HEK293 (cell line): ENCODE results near the gene DNAJC6.
"Not testable (repeated sequence)": the region's sequence is repeated elsewhere in the genome, so short reads cannot be mapped to it uniquely, and the experiment has no call there.

Source experiments
- CTCF ChIA-PET: fragments of 350-600 bp; formaldehyde crosslinking; extraction: SDS; loops from one replicate; lab custom pipeline; 2021; ENCODE audit warnings: antibody characterized with exemption; lab: Yijun Ruan, JAX
- POLR2A ChIA-PET: fragments of 300-600 bp; formaldehyde crosslinking; extraction: SDS; loops from one replicate; lab custom pipeline; 2020; ENCODE audit warnings: antibody characterized with exemption, inconsistent platforms; lab: Yijun Ruan, JAX
- H3K27ac ChIP-seq: fragments of 200-500 bp; sonication (Bioruptor generic); 2 replicates; pipeline ENCODE4 v1.5.1; 2014; ENCODE audit warnings: low read depth, low read length, control low read depth, inconsistent platforms; ENCODE audit errors: extremely low read depth
- H3K36me3 ChIP-seq, 2 experiments: fragments of 200-500 bp in 1 of 2; sonication (Bioruptor generic) in 1 of 2; 1 replicate in 1 of 2; 2 replicates in 1 of 2; pipeline ENCODE4 v1.5.1; 2014 to 2017; ENCODE audit warnings: inconsistent platforms in 2 of 2, low read length in 2 of 2; ENCODE audit not compliant: control insufficient read depth in 2 of 2, insufficient read depth in 1 of 2
- H3K4me1 ChIP-seq: fragments of 200-500 bp; sonication (Bioruptor generic); 2 replicates; pipeline ENCODE4 v1.5.1; 2014; ENCODE audit warnings: mild to moderate bottlenecking, low read length, inconsistent platforms; ENCODE audit not compliant: control insufficient read depth, insufficient read depth
- H3K4me3 ChIP-seq: 2 replicates; pipeline ENCODE4 v1.5.1; 2011; ENCODE audit warnings: low read depth, mild to moderate bottlenecking, control low read depth, low read length, moderate library complexity
- H3K9me3 ChIP-seq: fragments of 200-500 bp; sonication (Bioruptor generic); 2 replicates; pipeline ENCODE4 v1.5.1; 2014; ENCODE audit warnings: low read depth, low read length, inconsistent platforms; ENCODE audit not compliant: control insufficient read depth, insufficient read depth
- KLF1 ChIP-seq: fragments of 450-650 bp; formaldehyde crosslinking; IDR thresholded peaks from 2 replicates; pipeline ENCODE4 v1.5.1; 2016; ENCODE audit warnings: missing biosample characterization, missing genetic modification characterization
- PATZ1 ChIP-seq: fragments of 450-650 bp; formaldehyde crosslinking; IDR thresholded peaks from 2 replicates; pipeline ENCODE4 v1.5.1; 2016; ENCODE audit warnings: missing biosample characterization, missing genetic modification characterization
- SETDB1 ChIP-seq: IDR thresholded peaks from one replicate; pipeline ENCODE4 v1.6.1; 2017; ENCODE audit warnings: mild to moderate bottlenecking, low read length, moderate library complexity, mixed read lengths; ENCODE audit not compliant: insufficient read length
- ZBTB20 ChIP-seq: fragments of 450-650 bp; formaldehyde crosslinking; IDR thresholded peaks from 2 replicates; pipeline ENCODE4 v1.5.1; 2016; ENCODE audit warnings: missing biosample characterization, missing genetic modification characterization
- ZNF223 ChIP-seq: fragments of 450-650 bp; formaldehyde crosslinking; IDR thresholded peaks from 2 replicates; pipeline ENCODE4 v1.5.1; 2016; ENCODE audit warnings: missing biosample characterization, missing genetic modification characterization
- ZNF302 ChIP-seq: fragments of 450-650 bp; formaldehyde crosslinking; IDR thresholded peaks from 2 replicates; pipeline ENCODE4 v1.5.1; 2016; ENCODE audit warnings: missing biosample characterization, missing genetic modification characterization, low read depth
- ZNF366 ChIP-seq: fragments of 450-650 bp; formaldehyde crosslinking; conservative IDR thresholded peaks from 2 replicates; pipeline ENCODE4 v1.5.1; 2016; ENCODE audit warnings: missing biosample characterization, missing genetic modification characterization
- ZNF416 ChIP-seq: fragments of 450-650 bp; formaldehyde crosslinking; IDR thresholded peaks from 2 replicates; pipeline ENCODE4 v1.5.1; 2016; ENCODE audit warnings: missing biosample characterization, missing genetic modification characterization
- ZNF48 ChIP-seq: fragments of 450-650 bp; formaldehyde crosslinking; IDR thresholded peaks from 2 replicates; pipeline ENCODE4 v1.5.1; 2016; ENCODE audit warnings: missing biosample characterization, missing genetic modification characterization
- ZNF664 ChIP-seq: fragments of 450-650 bp; formaldehyde crosslinking; IDR thresholded peaks from 2 replicates; pipeline ENCODE4 v1.5.1; 2016; ENCODE audit warnings: missing biosample characterization, missing genetic modification characterization
- ZSCAN18 ChIP-seq: fragments of 450-650 bp; formaldehyde crosslinking; IDR thresholded peaks from 2 replicates; pipeline ENCODE4 v1.5.1; 2016; ENCODE audit warnings: missing biosample characterization, missing genetic modification characterization

DNAJC6 gene

GRCh38 chr1:65377496-65378246 is 68.3 kb downstream of the DNAJC6 start:
- Histone ChIP-seq H3K36me3 (no peaks in the 10 kb centered on the region), H3K4me3 (no peak overlapping the region), H3K9me3 (no peaks in the 10 kb centered on the region), H3K27ac (no peak overlapping the region), H3K4me1 (no peaks in the 10 kb centered on the region)
- ChIA-PET CTCF (interaction anchor here (1.1 kb wide), 1 partner anchor 310 kb away, joined by 3 read pairs; no protein-coding TSS in a partner anchor), POLR2A (no interaction called here)
- TF ChIP-seq ZBTB20 (tag by site-specific recombination), result no peak

DNA sequence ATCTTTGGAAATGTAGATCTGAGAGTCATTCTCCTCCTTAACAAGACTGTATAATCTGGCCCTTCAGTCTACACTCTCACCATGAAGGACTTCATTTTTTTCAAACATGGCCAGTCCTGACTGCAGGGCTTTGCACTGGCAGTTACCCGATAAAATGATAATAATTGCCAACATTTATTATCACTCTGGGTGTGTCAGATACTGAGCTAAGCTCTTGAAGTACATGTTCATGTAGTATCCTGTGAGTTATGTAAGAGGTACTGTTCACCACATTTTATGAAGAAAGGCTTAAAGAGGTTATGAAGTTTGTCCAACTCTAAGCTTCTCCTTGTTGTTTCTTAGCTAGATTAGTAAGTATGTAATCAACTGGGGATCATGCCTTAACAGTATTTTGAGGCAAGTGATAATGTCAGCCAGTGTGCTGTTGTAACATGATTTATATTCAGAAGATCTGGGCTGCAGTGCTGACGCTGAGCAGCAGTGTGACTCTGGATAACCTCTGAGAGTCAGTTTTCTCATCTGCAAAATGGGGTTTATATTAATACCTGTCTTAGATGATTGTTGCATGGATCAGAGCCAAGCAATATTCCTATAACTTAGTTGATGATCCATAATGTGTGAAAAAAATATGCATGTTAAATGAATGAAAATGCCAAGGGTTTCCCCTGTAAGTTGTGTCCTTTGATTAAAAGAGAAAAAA is 69.1 kb downstream of the DNAJC6 start:
- H3K4me1 ChIP-seq, result no peaks in the 10 kb centered on the region
- H3K9me3 ChIP-seq, result no peaks in the 10 kb centered on the region
- H3K36me3 ChIP-seq, result peaks cover 0 to 3% of the 10 kb centered on the region in 2 experiments; a peak in 1 of 3 replicates
- ChIA-PET POLR2A (no interaction called here), CTCF (interaction anchor here (1.1 kb wide), 1 partner anchor 309 kb away, joined by 3 read pairs; no protein-coding TSS in a partner anchor)
- H3K27ac ChIP-seq, result no peak overlapping the region
- H3K4me3 ChIP-seq, result no peak overlapping the region
- TF ChIP-seq ZNF416 (no peak), PATZ1 (tag by site-specific recombination) (no peak), SETDB1 (no peak)

DNA sequence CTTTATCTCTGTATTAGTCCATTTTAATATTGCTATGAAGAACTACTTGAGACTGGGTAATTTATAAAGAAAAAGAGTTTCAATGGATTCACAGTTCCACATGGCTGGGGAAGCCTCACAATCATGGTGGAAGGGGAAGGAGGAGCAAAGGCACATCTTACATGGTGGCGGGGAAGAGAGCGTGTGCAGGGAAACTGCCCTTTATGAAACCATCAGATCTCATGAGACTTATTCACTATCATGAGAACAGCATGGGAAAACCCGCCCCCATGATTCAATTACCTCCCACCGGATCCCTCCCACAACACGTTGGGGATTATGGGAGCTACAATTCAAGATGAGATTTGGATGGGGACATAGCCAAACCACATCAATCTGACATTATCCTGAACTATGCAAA is 75.1 kb downstream of the DNAJC6 start:
- CTCF ChIA-PET, result interaction anchor here (1.2 kb wide), 1 partner anchor 75 kb away, joined by 3 read pairs; no protein-coding TSS in a partner anchor
- POLR2A ChIA-PET, result not testable (repeated sequence)

DNA sequence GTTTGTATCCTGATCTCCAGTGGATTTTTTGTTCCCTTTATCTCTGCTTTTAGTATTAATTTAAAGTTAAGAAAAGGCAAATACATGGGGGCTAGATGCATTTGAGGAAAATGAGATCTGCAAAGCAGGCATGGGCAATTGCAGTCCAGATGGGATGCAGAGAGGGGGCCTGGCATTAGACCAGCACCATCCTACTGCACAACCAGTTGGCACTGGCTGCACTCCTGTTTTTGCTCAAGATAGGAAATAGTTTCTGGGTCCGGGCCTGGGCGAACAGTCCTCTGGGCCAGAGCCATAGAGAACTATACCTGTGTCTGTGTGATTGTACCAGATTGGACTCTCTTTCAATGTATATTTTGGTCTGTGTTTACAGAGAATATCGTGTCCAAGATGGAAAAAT is 77.1 kb downstream of the DNAJC6 start:
- Histone ChIP-seq H3K4me1 (no peaks in the 10 kb centered on the region), H3K36me3 (peaks cover 0 to 62% of the 10 kb centered on the region in 2 experiments; a peak in 1 of 3 replicates), H3K27ac (no peak overlapping the region), H3K9me3 (no peaks in the 10 kb centered on the region), H3K4me3 (no peak overlapping the region)
- ChIA-PET POLR2A (no interaction called here), CTCF (no interaction called here)
- TF ChIP-seq ZNF48 (tag by site-specific recombination), result no peak
- TF ChIP-seq ZSCAN18 (tag by site-specific recombination), result no peak
- TF ChIP-seq KLF1 (tag by site-specific recombination), result no peak
- no peak for TF ChIP-seq ZNF302 (tag by site-specific recombination)
- no peak for TF ChIP-seq ZNF366 (tag by site-specific recombination)
- TF ChIP-seq ZNF664 (tag by site-specific recombination), result no peak
- TF ChIP-seq ZNF223, result no peak

More for the DNA sequence above, 75.1 kb downstream of the DNAJC6 start:
- peaks cover 0 to 48% of the 10 kb centered on the region in 2 experiments; a peak in 1 of 3 replicates for H3K36me3 ChIP-seq
- H3K4me3 ChIP-seq, H3K27ac ChIP-seq, H3K9me3 ChIP-seq, H3K4me1 ChIP-seq: not testable (repeated sequence)
